GM19372 (cell line): Measurements from ENCODE around the gene PPFIBP1.
"Not testable (repeated sequence)": the region's sequence is repeated elsewhere in the genome, so short reads cannot be mapped to it uniquely, and the experiment has no call there.

Experiments used
- ATAC-seq: cut with Tn5 transposase; IDR thresholded peaks from one replicate; pipeline ENCODE4 v1.9.1; 2021; ENCODE audit warnings: mild to moderate bottlenecking, low read depth, moderate library complexity; ENCODE audit not compliant: unreplicated experiment

Gene PPFIBP1

GRCh38 chr12:27539191-27539631 lies 15.2 kb downstream of the PPFIBP1 start:
- ATAC-seq, result no peak

- no peak for ATAC-seq
Observed at GRCh38 chr12:27541031-27541719, 17.2 kb downstream of the PPFIBP1 start.

- no peak for ATAC-seq
Observed at GRCh38 chr12:27542628-27543027, 18.6 kb downstream of the PPFIBP1 start.

GRCh38 chr12:27544858-27545257 lies 20.9 kb downstream of the PPFIBP1 start:
- ATAC-seq, result not testable (repeated sequence)

GRCh38 chr12:27545665-27546064 lies 21.7 kb downstream of the PPFIBP1 start:
- ATAC-seq, result no peak

- ATAC-seq, result no peak
Observed at GRCh38 chr12:27547592-27547991, 23.6 kb downstream of the PPFIBP1 start.

- ATAC-seq, result no peak
Observed at GRCh38 chr12:27548301-27549199, 24.5 kb downstream of the PPFIBP1 start.

- no peak for ATAC-seq
Observed at GRCh38 chr12:27549236-27549800, 25.3 kb downstream of the PPFIBP1 start.

- no peak for ATAC-seq
Observed at GRCh38 chr12:27549801-27550652, 26.0 kb downstream of the PPFIBP1 start.

- no peak for ATAC-seq
Observed at GRCh38 chr12:27550653-27550975, 26.6 kb downstream of the PPFIBP1 start.

- no peak for ATAC-seq
Observed at GRCh38 chr12:27551172-27551840, 27.3 kb downstream of the PPFIBP1 start.

- ATAC-seq, result no peak
Observed at GRCh38 chr12:27552235-27552634, 28.2 kb downstream of the PPFIBP1 start.

- no peak for ATAC-seq
Observed at GRCh38 chr12:27552886-27553560, 29.0 kb downstream of the PPFIBP1 start.

- ATAC-seq, result no peak
Observed at GRCh38 chr12:27553941-27554340, 29.9 kb downstream of the PPFIBP1 start.

GRCh38 chr12:27554421-27555186 lies 30.6 kb downstream of the PPFIBP1 start:
- ATAC-seq, result no peak

GRCh38 chr12:27555361-27555760 lies 31.4 kb downstream of the PPFIBP1 start:
- no peak for ATAC-seq

- ATAC-seq, result no peak
Observed at GRCh38 chr12:27555925-27556778, 32.1 kb downstream of the PPFIBP1 start.

- no peak for ATAC-seq
Observed at GRCh38 chr12:27560126-27560525, 36.1 kb downstream of the PPFIBP1 start.
